Mesothelial cell of epicardium (in vitro differentiated cells): Measurements from ENCODE around the gene NRARP. TPM values are rescaled to one million over a fixed set of nuclear protein-coding genes. Genes with fewer than 3 reads are reported as not detected.

Source experiments
- DNase-seq, 2 experiments: peaks; one replicate each; pipeline ENCODE4 v3.0.0; 2021; ENCODE audit warnings: low spot score in 2 of 2; ENCODE audit not compliant: unreplicated experiment in 2 of 2
- H3K27ac Mint-ChIP-seq: 2 replicates; pipeline ENCODE4 v1.8.0; 2021; ENCODE audit warnings: mixed read lengths
- H3K27me3 Mint-ChIP-seq: 2 replicates; pipeline ENCODE4 v1.8.0; 2021; ENCODE audit warnings: low read depth, mixed read lengths
- H3K36me3 Mint-ChIP-seq: 2 replicates; pipeline ENCODE4 v1.8.0; 2021; ENCODE audit warnings: mixed read lengths
- H3K4me1 Mint-ChIP-seq: 2 replicates; pipeline ENCODE4 v1.8.0; 2021; ENCODE audit warnings: mixed read lengths
- H3K4me3 Mint-ChIP-seq: 2 replicates; pipeline ENCODE4 v1.8.0; 2021; ENCODE audit warnings: mild to moderate bottlenecking, moderate library complexity, mixed read lengths
- H3K9me3 Mint-ChIP-seq: 2 replicates; pipeline ENCODE4 v1.8.0; 2021; ENCODE audit warnings: mixed read lengths
- total RNA-seq: library from RNA; stranded (reverse); gene quantifications from 3 replicates; pipeline ENCODE4 v1.2.1, GENCODE V29; 2021
- TF ChIP-seq, protein P1 (sequence below): fragments of 200-600 bp; sonication (generic); IDR thresholded peaks from one replicate; pipeline ENCODE4 v1.5.0; 2021; ENCODE audit warnings: antibody characterized with exemption; ENCODE audit not compliant: unreplicated experiment

The NRARP gene
- total RNA-seq, 1 donor from 2014 or later, result 9.6 TPM

DNA sequence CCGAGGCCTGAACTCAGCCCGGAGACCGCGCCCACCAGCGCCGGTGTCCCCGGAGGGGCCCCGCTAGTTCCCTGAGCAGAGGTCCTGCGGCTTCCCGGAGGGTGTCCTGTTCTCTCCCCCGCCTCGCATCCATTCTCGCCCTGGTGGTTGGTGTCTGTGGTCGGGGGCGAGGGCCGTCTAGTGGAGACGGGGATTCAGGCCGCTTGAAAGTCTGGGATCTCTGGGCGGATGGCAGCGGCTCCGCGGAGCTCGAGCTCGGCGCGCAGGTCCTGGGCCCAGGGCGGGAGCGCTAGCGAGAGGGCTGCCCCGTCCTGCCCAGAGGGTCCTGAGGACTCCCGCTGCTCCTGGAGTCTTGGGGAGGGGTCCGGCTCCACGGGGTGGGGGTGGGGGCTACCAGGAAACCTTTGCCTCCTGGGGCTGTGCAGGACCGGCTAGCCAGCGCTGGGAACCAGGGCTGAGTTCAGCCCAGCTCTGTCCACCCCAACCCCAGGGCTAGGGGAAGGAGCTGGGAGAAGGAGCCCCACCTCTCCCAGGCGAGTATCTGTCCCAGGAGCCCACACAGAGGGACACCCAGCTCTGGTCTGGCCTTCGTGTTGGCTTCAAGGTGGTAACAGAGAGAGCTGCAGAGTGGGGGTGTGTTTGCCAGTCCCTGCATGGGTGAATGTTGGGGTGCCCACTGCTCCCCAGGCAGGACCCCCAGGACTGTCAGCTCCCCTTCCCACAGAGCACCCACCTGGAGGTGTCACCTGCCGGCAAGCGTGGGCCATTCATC, 20.5 kb downstream of the NRARP start:
- no peaks in the 10 kb centered on the region for H3K36me3 Mint-ChIP-seq
- H3K27ac Mint-ChIP-seq, result no peak overlapping the region
- H3K9me3 Mint-ChIP-seq, result no peaks in the 10 kb centered on the region
- peak overlapping the region; percentile 55 for H3K4me3 Mint-ChIP-seq
- peaks cover 19% of the 10 kb centered on the region for H3K27me3 Mint-ChIP-seq
- peak in 1 of 2 experiments; percentile 36 for DNase-seq
- TF ChIP-seq, protein P1, sequence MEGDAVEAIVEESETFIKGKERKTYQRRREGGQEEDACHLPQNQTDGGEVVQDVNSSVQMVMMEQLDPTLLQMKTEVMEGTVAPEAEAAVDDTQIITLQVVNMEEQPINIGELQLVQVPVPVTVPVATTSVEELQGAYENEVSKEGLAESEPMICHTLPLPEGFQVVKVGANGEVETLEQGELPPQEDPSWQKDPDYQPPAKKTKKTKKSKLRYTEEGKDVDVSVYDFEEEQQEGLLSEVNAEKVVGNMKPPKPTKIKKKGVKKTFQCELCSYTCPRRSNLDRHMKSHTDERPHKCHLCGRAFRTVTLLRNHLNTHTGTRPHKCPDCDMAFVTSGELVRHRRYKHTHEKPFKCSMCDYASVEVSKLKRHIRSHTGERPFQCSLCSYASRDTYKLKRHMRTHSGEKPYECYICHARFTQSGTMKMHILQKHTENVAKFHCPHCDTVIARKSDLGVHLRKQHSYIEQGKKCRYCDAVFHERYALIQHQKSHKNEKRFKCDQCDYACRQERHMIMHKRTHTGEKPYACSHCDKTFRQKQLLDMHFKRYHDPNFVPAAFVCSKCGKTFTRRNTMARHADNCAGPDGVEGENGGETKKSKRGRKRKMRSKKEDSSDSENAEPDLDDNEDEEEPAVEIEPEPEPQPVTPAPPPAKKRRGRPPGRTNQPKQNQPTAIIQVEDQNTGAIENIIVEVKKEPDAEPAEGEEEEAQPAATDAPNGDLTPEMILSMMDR, result no peak
- peaks cover 13% of the 10 kb centered on the region for H3K4me1 Mint-ChIP-seq

DNA sequence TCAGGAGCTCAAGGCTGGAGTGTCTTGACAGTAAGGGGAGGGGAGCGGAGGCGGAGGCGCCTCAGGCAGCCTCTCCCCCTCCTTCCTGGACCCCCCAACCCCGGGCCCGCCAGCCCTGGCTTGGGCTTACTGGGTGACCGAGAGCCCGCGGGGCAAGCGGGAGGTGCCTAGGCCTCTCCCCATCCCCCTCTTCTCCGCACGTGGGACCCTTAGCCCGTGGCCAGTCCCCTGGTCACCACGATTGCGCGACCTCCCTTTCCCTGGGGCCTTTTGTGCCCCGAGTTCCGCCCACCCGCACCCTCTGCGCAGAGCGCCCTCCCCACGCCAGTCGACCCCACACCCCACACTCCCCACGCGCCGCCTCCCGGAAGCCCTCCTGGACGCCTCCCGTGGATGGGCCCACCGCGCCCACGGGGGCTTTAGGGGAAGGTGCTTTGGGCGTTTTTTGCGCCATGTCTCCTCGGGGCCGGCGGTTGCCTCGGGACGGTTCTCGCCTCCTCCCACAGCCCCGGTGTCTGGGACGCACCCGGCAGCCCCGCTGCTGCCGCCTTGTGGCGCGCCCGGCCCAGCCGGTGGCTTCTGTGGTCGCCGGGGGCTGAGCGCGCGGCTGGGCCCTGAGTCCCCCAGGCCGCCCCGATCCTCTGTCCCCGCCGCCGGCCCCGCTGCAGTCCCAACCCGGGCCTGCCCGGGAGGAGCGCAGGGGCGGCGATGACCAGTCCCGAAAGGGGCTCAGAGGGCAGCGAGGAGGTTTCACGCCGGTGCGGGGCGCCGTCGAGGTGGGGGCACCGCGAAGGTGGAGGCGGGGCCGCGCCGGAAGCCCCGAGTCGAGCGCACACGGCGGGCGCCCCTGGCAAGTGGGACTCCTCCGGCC, 21.4 kb downstream of the NRARP start:
- TF ChIP-seq, protein P1, result peak; percentile 51

DNA sequence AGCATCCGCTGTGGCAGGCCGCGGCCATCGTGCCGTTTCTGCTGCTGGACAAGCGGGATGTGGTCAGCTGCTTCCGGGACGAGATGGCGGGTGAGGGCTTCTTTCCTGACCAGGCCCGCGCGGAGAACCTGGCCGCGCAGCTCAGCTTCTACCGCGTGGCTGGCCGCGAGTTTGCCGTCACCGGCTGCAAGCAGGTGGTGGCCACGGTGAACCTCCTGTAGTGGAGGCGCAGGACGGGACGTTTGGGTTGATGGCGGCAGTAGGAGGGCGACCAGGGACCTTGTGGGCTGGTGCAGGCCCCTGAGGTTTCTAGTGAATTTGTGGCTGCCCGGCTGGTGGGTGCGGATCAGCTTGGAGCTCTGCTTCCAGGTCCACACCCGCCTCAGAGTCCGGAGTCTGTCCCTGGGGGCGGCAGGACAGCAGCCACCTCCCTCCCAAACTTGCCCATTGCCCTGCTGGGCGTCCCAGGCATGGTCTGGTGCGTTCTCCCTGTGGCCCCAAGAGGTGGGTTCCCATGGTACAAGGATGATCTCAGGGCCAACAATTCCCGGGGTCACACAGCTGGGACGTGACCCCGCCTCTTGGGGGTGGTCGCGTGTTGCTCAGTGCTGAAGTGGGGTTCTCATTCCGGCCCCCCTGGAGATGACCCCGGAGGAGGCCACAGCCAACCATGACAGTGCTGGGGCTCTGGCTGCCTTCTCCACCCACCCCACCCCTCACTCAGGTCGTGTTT, 22.2 kb downstream of the NRARP start:
- Mint-ChIP-seq H3K27ac (no peak overlapping the region), H3K4me1 (peaks cover 23% of the 10 kb centered on the region), H3K27me3 (peaks cover 19% of the 10 kb centered on the region), H3K36me3 (no peaks in the 10 kb centered on the region), H3K9me3 (no peaks in the 10 kb centered on the region), H3K4me3 (peak overlapping the region; percentile 10)
- DNase-seq, result peak in 1 of 2 experiments; percentile 34
- TF ChIP-seq, protein P1, result no peak

More for the DNA sequence above, 21.4 kb downstream of the NRARP start:
- DNase-seq, result peak; percentile 29 to 58
- H3K36me3 Mint-ChIP-seq, result no peaks in the 10 kb centered on the region
- H3K4me1 Mint-ChIP-seq, result peaks cover 17% of the 10 kb centered on the region
- peaks cover 19% of the 10 kb centered on the region for H3K27me3 Mint-ChIP-seq
- peak overlapping the region; percentile 37 for H3K4me3 Mint-ChIP-seq
- no peaks in the 10 kb centered on the region for H3K9me3 Mint-ChIP-seq
- H3K27ac Mint-ChIP-seq, result no peak overlapping the region

DNA sequence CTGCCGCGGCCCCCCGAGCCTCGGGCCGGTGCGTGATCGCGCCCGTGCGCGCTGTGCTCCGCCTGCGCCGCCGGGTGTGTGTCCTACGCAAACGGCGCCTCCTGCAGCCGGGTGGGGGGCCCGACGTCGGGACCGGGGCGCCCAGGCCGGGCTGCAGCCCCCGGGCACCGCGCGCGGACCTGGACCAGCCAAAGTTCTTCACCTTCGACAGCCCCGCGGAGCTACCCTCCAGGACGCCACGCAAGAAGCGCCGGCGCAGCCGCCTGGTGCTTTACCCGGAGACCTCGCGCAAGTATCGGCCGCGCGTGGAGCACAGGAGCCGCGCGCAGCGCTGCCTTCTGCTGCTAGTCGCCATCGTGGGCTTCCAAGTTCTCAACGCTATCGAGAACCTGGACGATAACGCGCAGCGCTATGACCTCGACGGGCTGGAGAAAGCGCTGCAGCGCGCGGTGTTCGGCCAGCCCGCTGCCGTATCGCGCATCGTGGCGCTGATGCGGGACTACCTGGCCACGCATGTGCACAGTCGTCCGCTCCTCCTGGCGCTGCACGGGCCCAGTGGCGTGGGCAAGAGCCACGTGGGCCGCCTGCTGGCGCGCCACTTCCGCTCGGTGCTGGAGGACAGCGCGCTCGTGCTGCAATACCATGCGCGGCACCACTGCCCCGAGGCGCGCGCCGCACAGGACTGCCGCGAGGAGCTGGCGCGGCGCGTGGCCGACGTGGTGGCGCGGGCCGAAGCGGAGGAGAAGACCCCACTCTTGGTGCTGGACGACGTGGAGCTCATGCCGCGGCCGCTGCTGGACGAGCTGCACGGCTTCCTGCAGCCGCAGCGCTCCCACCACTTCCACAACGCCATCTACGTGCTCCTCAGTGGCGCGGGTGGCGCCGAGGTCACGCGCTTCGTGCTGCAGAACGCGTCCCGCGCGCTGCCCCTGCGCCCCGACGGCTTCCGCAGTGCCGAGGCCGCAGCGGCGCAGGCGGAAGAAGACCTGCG, 23.1 kb downstream of the NRARP start:
- no peaks in the 10 kb centered on the region for H3K9me3 Mint-ChIP-seq
- H3K4me3 Mint-ChIP-seq, result no peak overlapping the region
- H3K36me3 Mint-ChIP-seq, result no peaks in the 10 kb centered on the region
- TF ChIP-seq, protein P1, result no peak
- H3K27ac Mint-ChIP-seq, result no peak overlapping the region
- H3K4me1 Mint-ChIP-seq, result peaks cover 27% of the 10 kb centered on the region
- peak in 1 of 2 experiments; percentile 37 for DNase-seq
- peaks cover 19% of the 10 kb centered on the region for H3K27me3 Mint-ChIP-seq
